GM12878 (cell line): ENCODE measurements around the gene GTPBP1. TPM values are rescaled to one million over a fixed set of nuclear protein-coding genes. Genes with fewer than 3 reads are reported as not detected.

Experiments used
- ATAC-seq: fragments of 200-7000 bp; cut with Tn5 transposase; 3 replicates; pipeline ENCODE4 v1.9.1; 2020; ENCODE audit warnings: mild to moderate bottlenecking, moderate library complexity
- BruUV-seq: library from RNA; stranded (reverse); fragments of 400-500 nt; replicated peaks from 2 replicates; lab custom pipeline; 2021; lab: Mats Ljungman, UMichigan
- CTCF ChIA-PET: fragments of 300-600 bp; sonication (Branson Sonifier 250); formaldehyde crosslinking; extraction: SDS; loops from one replicate; lab custom pipeline; 2021; ENCODE audit warnings: inconsistent platforms; lab: Yijun Ruan, JAX
- POLR2A ChIA-PET: fragments of 350-600 bp; formaldehyde crosslinking; extraction: SDS; loops from one replicate; lab custom pipeline; 2021; ENCODE audit warnings: inconsistent platforms; lab: Charles Lee
- RAD21 ChIA-PET: fragments of 300-600 bp; sonication (Branson Sonifier 250); formaldehyde crosslinking; loops from one replicate; lab custom pipeline; 2023; ENCODE audit warnings: antibody characterized with exemption; ENCODE audit not compliant: unreplicated experiment; lab: Charles Lee
- SMC1A ChIA-PET: fragments of 300-600 bp; sonication (Branson Sonifier 250); formaldehyde crosslinking; loops from one replicate; lab custom pipeline; 2023; ENCODE audit not compliant: unreplicated experiment, uncharacterized antibody; lab: Charles Lee
- DNase-seq: peaks from one replicate; pipeline ENCODE4 v3.0.0-alpha.2; 2011; ENCODE audit warnings: low read depth, low spot score
- FAIRE-seq: peaks from 3 replicates; lab custom pipeline; 2011; peaks lifted over from hg19 to GRCh38; lab: Jason Lieb, UNC
- H2AFZ ChIP-seq: 2 replicates; pipeline ENCODE4 v1.6.0; 2011; ENCODE audit warnings: low read depth, low read length, control low read depth; ENCODE audit not compliant: control insufficient read depth
- H3K27ac ChIP-seq: 2 replicates; pipeline ENCODE4 v1.5.1; 2011; ENCODE audit warnings: control low read depth; ENCODE audit not compliant: control insufficient read depth, insufficient read depth
- H3K27me3 ChIP-seq, 2 experiments: replicated peaks in 1 of 2; 2 replicates each; pipeline versions ENCODE4 v1.6.0 to v1.6.1; 2011; ENCODE audit warnings: low read length in 1 of 2; ENCODE audit not compliant: control insufficient read depth in 2 of 2, insufficient read depth in 2 of 2
- H3K36me3 ChIP-seq, 2 experiments: 2 replicates each; pipeline ENCODE4 v1.5.1; 2011; ENCODE audit warnings: low read length in 1 of 2; ENCODE audit not compliant: control insufficient read depth in 2 of 2, insufficient read depth in 2 of 2
- H3K4me1 ChIP-seq: 2 replicates; pipeline ENCODE4 v1.6.1; 2011; ENCODE audit warnings: mild to moderate bottlenecking, low read length, moderate library complexity, mixed read lengths; ENCODE audit not compliant: control insufficient read depth, insufficient read depth
- H3K4me2 ChIP-seq: 2 replicates; pipeline ENCODE4 v1.6.0; 2011; ENCODE audit warnings: control low read depth; ENCODE audit not compliant: control insufficient read depth, insufficient read depth
- H3K4me3 ChIP-seq: fragments of 200-600 bp; sonication (generic); 2 replicates; pipeline ENCODE4 v1.5.1; 2016
- H3K79me2 ChIP-seq: 2 replicates; pipeline ENCODE4 v1.6.0; 2011; ENCODE audit warnings: low read length; ENCODE audit not compliant: control insufficient read depth, insufficient read depth
- H3K9ac ChIP-seq: 2 replicates; pipeline ENCODE4 v1.8.0; 2011; ENCODE audit warnings: low read length, control low read depth, mixed read lengths; ENCODE audit not compliant: control insufficient read depth, insufficient read depth
- H3K9me3 ChIP-seq: replicated peaks from 3 replicates; pipeline ENCODE4 v1.5.1; 2011; ENCODE audit warnings: mild to moderate bottlenecking, low read length; ENCODE audit not compliant: control insufficient read depth, insufficient read depth
- H4K20me1 ChIP-seq: 2 replicates; pipeline ENCODE4 v1.6.0; 2011; ENCODE audit not compliant: control insufficient read depth, insufficient read depth
- CHD2 ChIP-seq: IDR thresholded peaks from 2 replicates; pipeline ENCODE4 v1.6.1; 2011; ENCODE audit warnings: low read depth, low read length, improper control_type of control experiment, borderline replicate concordance
- ELK1 ChIP-seq: IDR thresholded peaks from 2 replicates; pipeline ENCODE4 v1.6.1; 2012; ENCODE audit warnings: low read depth, low read length, improper control_type of control experiment
- MXI1 ChIP-seq: fragments of 150-350 bp; IDR thresholded peaks from 2 replicates; pipeline ENCODE4 v1.6.1; 2011; ENCODE audit warnings: low read depth, mild to moderate bottlenecking, inconsistent platforms, low read length, improper control_type of control experiment
- MYC ChIP-seq: IDR thresholded peaks from 2 replicates; pipeline ENCODE4 v1.6.1; 2011; ENCODE audit warnings: mild to moderate bottlenecking, low read length, moderate library complexity, inconsistent platforms; ENCODE audit not compliant: insufficient read depth, insufficient replicate concordance, insufficient read length, severe bottlenecking
- NFXL1 ChIP-seq: fragments of 450-650 bp; IDR thresholded peaks from 2 replicates; pipeline ENCODE4 v1.6.1; 2017; ENCODE audit warnings: antibody characterized with exemption, mild to moderate bottlenecking, borderline replicate concordance
- PKNOX1 ChIP-seq: fragments of 450-650 bp; IDR thresholded peaks from 2 replicates; pipeline ENCODE4 v1.6.1; 2016; ENCODE audit warnings: mild to moderate bottlenecking
- PML ChIP-seq: IDR thresholded peaks from 2 replicates; pipeline ENCODE4 v1.6.1; 2012; ENCODE audit warnings: low read length, inconsistent platforms
- POLR2A ChIP-seq: IDR thresholded peaks from 2 replicates; pipeline ENCODE4 v1.6.1; 2011; ENCODE audit warnings: low read depth, mild to moderate bottlenecking, low read length
- POLR2AphosphoS5 ChIP-seq: IDR thresholded peaks from 2 replicates; pipeline ENCODE4 v1.6.1; 2011; ENCODE audit warnings: mild to moderate bottlenecking, low read length, inconsistent platforms
- RELB ChIP-seq: fragments of 450-650 bp; IDR thresholded peaks from 2 replicates; pipeline ENCODE4 v1.6.1; 2017; ENCODE audit warnings: low read depth, mild to moderate bottlenecking, moderate library complexity
- SIN3A ChIP-seq: IDR thresholded peaks from 2 replicates; pipeline ENCODE4 v1.6.1; 2012; ENCODE audit warnings: low read depth, low read length, improper control_type of control experiment
- SMARCA5 ChIP-seq: fragments of 450-650 bp; IDR thresholded peaks from 2 replicates; pipeline ENCODE4 v1.6.1; 2017; ENCODE audit warnings: mild to moderate bottlenecking
- SREBF1 ChIP-seq: IDR thresholded peaks from 2 replicates; pipeline ENCODE4 v1.6.1; 2012; ENCODE audit warnings: mild to moderate bottlenecking, low read length
- STAT3 ChIP-seq: IDR thresholded peaks from 2 replicates; pipeline ENCODE4 v1.6.1; 2011; ENCODE audit warnings: low read depth, low read length, improper control_type of control experiment
- TCF3 ChIP-seq: IDR thresholded peaks from 2 replicates; pipeline ENCODE4 v1.6.1; 2012; ENCODE audit warnings: low read depth, mild to moderate bottlenecking, low read length, borderline replicate concordance; ENCODE audit not compliant: insufficient read depth
- USF1 ChIP-seq: IDR thresholded peaks from 2 replicates; pipeline ENCODE4 v1.6.1; 2011; ENCODE audit warnings: borderline replicate concordance, low read depth, mild to moderate bottlenecking, moderate library complexity, mixed read lengths, low read length; ENCODE audit not compliant: insufficient read depth; ENCODE audit errors: extremely low read length
- WGBS: methylation state at CpG from one replicate; pipeline ENCODE4 v1.1.6; 2016; ENCODE audit warnings: low lambda C conversion rate; ENCODE audit not compliant: insufficient replicate concordance, insufficient coverage; ENCODE audit errors: missing lambda C conversion rate; 5-methylcytosine and 5-hydroxymethylcytosine counted together
- in situ Hi-C: fragments of 300-500 bp; cut with MboI; formaldehyde crosslinking; loops from 9 replicates; pipeline ENCODE4 v1.14.3; 2018; ENCODE audit warnings: mixed read lengths
- intact Hi-C: fragments of 100-400 bp; cut with micrococcal nuclease; formaldehyde crosslinking; loops from one replicate; pipeline ENCODE4 v1.14.2; 2022; ENCODE audit not compliant: unreplicated experiment
- polyA plus RNA-seq, 11 experiments: library from polyadenylated mRNA; depleted of rRNA in 4 of 11; unstranded in 6 of 11; stranded (reverse) in 5 of 11; fragments of >200 nt; fragmentation: Nextera tagmentation in 4 of 11; fragmentation: Illumina TruSeq in 1 of 11; extraction: Ambion mirVana in 4 of 11; extraction: Trizol in 1 of 11; gene quantifications; 1 replicate in 1 of 11; 2 replicates in 10 of 11; pipeline versions ENCODE4 v1.2.1 to v1.2.3, GENCODE V29; 2011 to 2016; ENCODE audit warnings: inconsistent platforms in 2 of 11, missing spikeins in 2 of 11, low read depth in 1 of 11
- total RNA-seq, 4 experiments: library from RNA; depleted of rRNA in 3 of 4; stranded (reverse); fragments of >200 nt in 3 of 4; fragmentation: Illumina TruSeq in 1 of 4; extraction: Trizol in 1 of 4; gene quantifications; 2 replicates each; pipeline versions ENCODE4 v1.2.1 to v1.2.3, GENCODE V29; 2013 to 2021
- TF ChIP-seq, protein P1 (sequence below): fragments of 450-650 bp; formaldehyde crosslinking; IDR thresholded peaks from 2 replicates; pipeline ENCODE4 v1.4.0; 2020; ENCODE audit warnings: mild to moderate bottlenecking, moderate library complexity

GTPBP1 gene
- total and polyA plus RNA-seq, 10 of the 15 experiments (the other 5 are each of a cell fraction or from before 2014, with no cell fraction given) = 0.89 to 63.1 (median 34.2) TPM

- H3K4me3 ChIP-seq = no peak overlapping the region
- no peak overlapping the region for H3K4me2 ChIP-seq
- H2AFZ ChIP-seq = no peak overlapping the region
- H3K27me3 ChIP-seq = no peaks in the 10 kb centered on the region
- H3K36me3 ChIP-seq = no peaks in the 10 kb centered on the region; a peak in 1 of 4 replicates
- ChIA-PET SMC1A (interaction anchor here (1.1 to 1.3 kb wide), 2 partner anchors 25 to 103 kb away, joined by 4 to 5 read pairs; partner anchors contain the start of gene JOSD1), RAD21 (no interaction called here), CTCF (interaction anchor here (0.9 kb wide), 1 partner anchor 194 kb away, joined by 3 read pairs; no protein-coding TSS in a partner anchor), POLR2A (interaction anchor here (0.7 kb wide), 1 partner anchor 9 kb away, joined by 4 read pairs; no protein-coding TSS in a partner anchor)
- H3K27ac ChIP-seq = no peak overlapping the region
- 89% methylated on average over 5 of the region's 5 CpGs for WGBS
- H3K9ac ChIP-seq = no peak overlapping the region
- no peak for DNase-seq
- H3K9me3 ChIP-seq = no peaks in the 10 kb centered on the region
- no peaks in the 10 kb centered on the region for H3K79me2 ChIP-seq
- no peak for ATAC-seq
- TF ChIP-seq SMARCA5 (no peak), PKNOX1 (no peak), STAT3 (no peak), SIN3A (no peak), MYC (no peak), MXI1 (no peak), POLR2AphosphoS5 (no peak), CHD2 (no peak), TCF3 (no peak), SREBF1 (no peak), PML (no peak), USF1 (no peak), POLR2A (no peak), RELB (no peak), NFXL1 (no peak), ELK1 (no peak)
- TF ChIP-seq, protein P1, sequence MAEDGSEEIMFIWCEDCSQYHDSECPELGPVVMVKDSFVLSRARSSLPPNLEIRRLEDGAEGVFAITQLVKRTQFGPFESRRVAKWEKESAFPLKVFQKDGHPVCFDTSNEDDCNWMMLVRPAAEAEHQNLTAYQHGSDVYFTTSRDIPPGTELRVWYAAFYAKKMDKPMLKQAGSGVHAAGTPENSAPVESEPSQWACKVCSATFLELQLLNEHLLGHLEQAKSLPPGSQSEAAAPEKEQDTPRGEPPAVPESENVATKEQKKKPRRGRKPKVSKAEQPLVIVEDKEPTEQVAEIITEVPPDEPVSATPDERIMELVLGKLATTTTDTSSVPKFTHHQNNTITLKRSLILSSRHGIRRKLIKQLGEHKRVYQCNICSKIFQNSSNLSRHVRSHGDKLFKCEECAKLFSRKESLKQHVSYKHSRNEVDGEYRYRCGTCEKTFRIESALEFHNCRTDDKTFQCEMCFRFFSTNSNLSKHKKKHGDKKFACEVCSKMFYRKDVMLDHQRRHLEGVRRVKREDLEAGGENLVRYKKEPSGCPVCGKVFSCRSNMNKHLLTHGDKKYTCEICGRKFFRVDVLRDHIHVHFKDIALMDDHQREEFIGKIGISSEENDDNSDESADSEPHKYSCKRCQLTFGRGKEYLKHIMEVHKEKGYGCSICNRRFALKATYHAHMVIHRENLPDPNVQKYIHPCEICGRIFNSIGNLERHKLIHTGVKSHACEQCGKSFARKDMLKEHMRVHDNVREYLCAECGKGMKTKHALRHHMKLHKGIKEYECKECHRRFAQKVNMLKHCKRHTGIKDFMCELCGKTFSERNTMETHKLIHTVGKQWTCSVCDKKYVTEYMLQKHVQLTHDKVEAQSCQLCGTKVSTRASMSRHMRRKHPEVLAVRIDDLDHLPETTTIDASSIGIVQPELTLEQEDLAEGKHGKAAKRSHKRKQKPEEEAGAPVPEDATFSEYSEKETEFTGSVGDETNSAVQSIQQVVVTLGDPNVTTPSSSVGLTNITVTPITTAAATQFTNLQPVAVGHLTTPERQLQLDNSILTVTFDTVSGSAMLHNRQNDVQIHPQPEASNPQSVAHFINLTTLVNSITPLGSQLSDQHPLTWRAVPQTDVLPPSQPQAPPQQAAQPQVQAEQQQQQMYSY (CRISPR knock-in tag) = no peak
- BruUV-seq = no TSS peak
- in situ Hi-C loops = no loop called here
- intact Hi-C loops = no loop called here
- no peaks in the 10 kb centered on the region for H4K20me1 ChIP-seq
- H3K4me1 ChIP-seq = no peaks in the 10 kb centered on the region
- FAIRE-seq = no peak
Observed at GRCh38 chr22:38674888-38675287, 30.9 kb upstream of the GTPBP1 start.
